ENCODE data around the gene ACTN4. TPM values are rescaled to one million over a fixed set of nuclear protein-coding genes. Genes with fewer than 3 reads are reported as not detected.
"Not testable (repeated sequence)": the region's sequence is repeated elsewhere in the genome, so short reads cannot be mapped to it uniquely, and the experiment has no call there.

Gene ACTN4
- total RNA-seq, 1 experiment from 2014 or later, result 506 TPM

DNA sequence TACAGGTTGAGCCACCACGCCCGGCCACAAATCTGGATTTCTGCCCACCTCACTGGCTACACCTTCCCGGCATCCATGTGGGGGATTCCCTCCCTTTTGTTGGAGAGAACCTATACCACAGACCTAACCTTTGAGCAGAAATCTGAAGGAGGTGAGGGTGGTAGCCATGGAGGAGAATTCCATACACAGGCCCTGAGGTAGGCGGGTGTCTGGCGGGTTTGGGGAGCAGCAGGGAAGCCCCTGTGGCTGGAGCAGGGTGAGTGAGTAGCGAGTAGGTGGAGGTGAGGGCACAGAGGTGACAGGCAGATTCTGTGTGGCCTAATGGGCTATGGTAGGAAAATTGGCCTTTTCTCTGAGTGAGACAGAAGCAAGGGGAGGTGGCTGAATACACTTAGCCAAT is 17.9 kb upstream of the ACTN4 start:
- H3K36me3 Mint-ChIP-seq, result peaks cover 71% of the 10 kb centered on the region
- H3K4me1 Mint-ChIP-seq, result peaks cover 16% of the 10 kb centered on the region
- no peak overlapping the region for H3K4me3 Mint-ChIP-seq
- POLR2A ChIA-PET, result no interaction called here
- CTCF ChIA-PET, result no interaction called here
- no peaks in the 10 kb centered on the region for H3K27me3 Mint-ChIP-seq (ENCODE audit: low read depth)
- TF ChIP-seq RORB (CRISPR knock-in tag; IDR thresholded peaks at IDR 0.05), result no peak
- no peak for DNase-seq (ENCODE audit: low spot score)
- ATAC-seq, result no peak
- no peaks in the 10 kb centered on the region for H3K9me3 Mint-ChIP-seq
- H3K27ac Mint-ChIP-seq, result no peak overlapping the region

DNA sequence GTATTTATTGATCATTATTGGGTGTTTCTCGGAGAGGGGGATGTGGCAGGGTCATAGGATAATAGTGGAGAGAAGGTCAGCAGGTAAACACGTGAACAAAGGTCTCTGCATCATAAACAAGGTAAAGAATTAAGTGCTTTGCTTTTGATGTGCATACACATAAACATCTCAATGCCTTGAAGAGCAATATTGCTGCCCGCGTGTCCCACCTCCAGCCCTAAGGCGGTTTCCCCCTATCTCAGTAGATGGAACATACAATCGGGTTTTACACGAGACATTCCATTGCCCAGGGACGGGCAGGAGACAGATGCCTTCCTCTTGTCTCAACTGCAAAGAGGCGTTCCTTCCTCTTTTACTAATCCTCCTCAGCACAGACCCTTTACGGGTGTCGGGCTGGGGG is 16.1 kb upstream of the ACTN4 start:
- Mint-ChIP-seq H3K36me3 (peaks cover 69% of the 10 kb centered on the region), H3K27ac (peak overlapping the region; percentile 57), H3K4me1 (peaks cover 23% of the 10 kb centered on the region)
- H3K4me3 Mint-ChIP-seq; DNase-seq (ENCODE audit: low spot score); ATAC-seq; CTCF ChIA-PET; H3K27me3 Mint-ChIP-seq (ENCODE audit: low read depth); POLR2A ChIA-PET; H3K9me3 Mint-ChIP-seq: not testable (repeated sequence)

DNA sequence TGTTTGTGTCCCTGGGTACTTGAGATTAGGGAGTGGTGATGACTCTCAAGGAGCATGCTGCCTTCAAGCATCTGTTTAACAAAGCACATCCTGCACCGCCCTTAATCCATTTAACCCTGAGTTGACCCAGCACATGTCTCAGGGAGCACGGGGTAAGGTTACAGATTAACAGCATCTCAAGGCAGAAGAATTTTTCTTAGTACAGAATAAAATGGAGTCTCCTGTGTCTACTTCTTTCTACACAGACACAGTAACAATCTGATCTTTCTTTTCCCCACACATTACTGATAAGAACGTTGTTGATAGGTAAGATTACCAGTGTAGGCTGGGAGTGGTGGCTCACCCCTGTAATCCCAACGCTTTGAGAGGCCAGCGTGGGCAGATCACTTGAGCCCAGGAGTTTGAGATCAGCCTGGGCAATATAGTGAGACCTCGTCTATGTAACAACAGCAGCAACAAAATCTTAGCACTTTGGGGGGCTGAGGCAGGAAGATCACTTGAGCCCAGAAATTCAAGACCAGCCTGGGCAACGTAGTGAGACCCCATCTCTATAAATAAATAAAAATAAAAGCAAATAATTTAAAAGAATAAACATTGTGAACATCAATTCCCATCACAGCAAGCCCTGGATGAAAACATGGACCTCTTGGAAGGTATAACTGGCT is 15.5 kb upstream of the ACTN4 start:
- DNase-seq (ENCODE audit: low spot score); POLR2A ChIA-PET; CTCF ChIA-PET; H3K27me3 Mint-ChIP-seq (ENCODE audit: low read depth); ATAC-seq; H3K9me3 Mint-ChIP-seq; H3K4me3 Mint-ChIP-seq: not testable (repeated sequence)
- TF ChIP-seq ZNF121 (CRISPR knock-in tag; IDR thresholded peaks at IDR 0.05), result peak; percentile 36; the same call in 1 of the 2 replicates
- peaks cover 29% of the 10 kb centered on the region for H3K4me1 Mint-ChIP-seq
- peak overlapping the region; percentile 57 for H3K27ac Mint-ChIP-seq
- H3K36me3 Mint-ChIP-seq, result peaks cover 65% of the 10 kb centered on the region

DNA sequence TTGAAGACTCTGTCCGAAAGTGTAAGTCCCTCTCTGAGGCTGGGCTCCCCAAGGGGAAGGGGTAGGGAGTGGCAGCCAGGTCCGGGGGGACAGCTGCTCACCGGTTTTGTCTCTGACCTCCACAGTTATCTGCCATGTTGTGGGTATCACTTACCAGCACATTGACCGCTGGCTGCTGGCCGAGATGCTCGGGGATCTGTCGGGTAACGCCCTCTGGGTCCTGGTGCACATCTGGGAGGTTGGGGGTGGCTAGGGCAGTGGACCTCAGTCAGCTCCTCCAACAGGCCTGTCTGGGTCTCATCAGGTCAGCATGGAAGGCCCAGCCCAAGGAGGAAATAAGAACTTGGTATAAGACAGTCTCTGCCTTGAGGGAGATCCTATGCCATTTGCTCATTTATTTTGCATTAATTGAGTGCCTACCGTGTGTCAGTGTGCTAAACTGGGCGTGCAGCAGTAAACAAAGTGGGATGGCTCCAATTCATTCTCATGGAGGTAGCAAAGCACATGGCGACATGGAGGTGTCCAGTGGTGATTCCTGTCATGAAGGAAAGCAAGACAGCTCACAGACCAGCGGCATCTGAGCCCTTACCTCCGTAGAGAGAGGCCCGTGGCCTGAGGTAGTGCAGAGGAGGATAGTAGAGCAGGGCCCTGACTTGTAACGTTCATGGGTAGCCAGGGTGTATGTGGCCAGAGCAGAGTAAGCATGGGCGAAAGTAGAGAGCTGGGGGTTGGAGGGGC is 14.8 kb upstream of the ACTN4 start:
- peak overlapping the region; percentile 29; the same call in 1 of the 2 replicates for H3K27ac Mint-ChIP-seq
- ChIA-PET CTCF (interaction anchor here (5.0 kb wide), 1 partner anchor 230 kb away, joined by 74 read pairs; the partner anchor contains the start of gene FAM98C), POLR2A (no interaction called here)
- DNase-seq (ENCODE audit: low spot score) (no peak), ATAC-seq (no peak)
- no peaks in the 10 kb centered on the region for H3K9me3 Mint-ChIP-seq
- no peaks in the 10 kb centered on the region for H3K27me3 Mint-ChIP-seq (ENCODE audit: low read depth)
- H3K4me1 Mint-ChIP-seq, result peaks cover 34% of the 10 kb centered on the region
- peaks cover 62% of the 10 kb centered on the region for H3K36me3 Mint-ChIP-seq
- no peak overlapping the region for H3K4me3 Mint-ChIP-seq
- no peak for TF ChIP-seq JUN (CRISPR knock-in tag; IDR thresholded peaks at IDR 0.05)
- TF ChIP-seq SMAD4 (CRISPR knock-in tag; IDR thresholded peaks at IDR 0.05), result no peak
- no peak for TF ChIP-seq TCF7 (CRISPR knock-in tag; IDR thresholded peaks at IDR 0.05; ENCODE audit: low read depth)
- TF ChIP-seq CBFB (CRISPR knock-in tag; IDR thresholded peaks at IDR 0.05; ENCODE audit: low read depth), result no peak
- TF ChIP-seq, protein P1, sequence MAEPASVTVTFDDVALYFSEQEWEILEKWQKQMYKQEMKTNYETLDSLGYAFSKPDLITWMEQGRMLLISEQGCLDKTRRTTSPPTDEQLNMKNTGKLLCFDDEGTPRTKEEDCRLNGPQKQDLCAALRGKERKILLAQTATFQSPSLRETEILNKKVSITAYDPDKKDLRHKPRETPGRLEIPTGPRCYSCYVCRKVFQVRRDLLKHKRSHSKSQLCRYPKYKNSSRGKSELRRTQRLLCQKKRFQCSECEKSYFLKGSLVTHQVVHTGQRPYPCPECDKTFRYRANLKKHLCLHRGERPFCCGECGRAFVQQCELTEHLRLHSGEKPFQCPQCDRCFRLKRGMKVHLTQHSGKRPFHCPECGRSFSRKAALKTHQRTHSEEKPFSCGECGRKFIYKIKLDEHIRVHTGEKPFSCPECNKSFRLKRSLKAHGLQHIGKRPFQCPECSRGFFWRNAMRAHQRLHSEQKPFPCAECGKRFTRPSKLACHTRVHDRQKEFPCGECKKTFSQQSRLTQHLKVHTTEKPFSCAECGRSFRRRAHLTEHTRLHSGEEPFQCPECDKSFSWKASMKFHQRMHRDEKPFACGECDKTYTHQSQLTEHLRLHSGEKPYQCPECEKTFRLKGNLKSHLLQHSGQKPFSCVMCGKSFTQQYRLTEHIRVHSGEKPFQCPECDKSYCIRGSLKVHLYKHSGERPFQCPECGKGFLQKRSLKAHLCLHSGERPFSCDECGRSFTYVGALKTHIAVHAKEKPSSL (CRISPR knock-in tag; conservative IDR thresholded peaks at IDR 0.05), result no peak
- no peak for TF ChIP-seq ESRRA (CRISPR knock-in tag; IDR thresholded peaks at IDR 0.05; ENCODE audit: borderline replicate concordance)
- TF ChIP-seq, protein P2, sequence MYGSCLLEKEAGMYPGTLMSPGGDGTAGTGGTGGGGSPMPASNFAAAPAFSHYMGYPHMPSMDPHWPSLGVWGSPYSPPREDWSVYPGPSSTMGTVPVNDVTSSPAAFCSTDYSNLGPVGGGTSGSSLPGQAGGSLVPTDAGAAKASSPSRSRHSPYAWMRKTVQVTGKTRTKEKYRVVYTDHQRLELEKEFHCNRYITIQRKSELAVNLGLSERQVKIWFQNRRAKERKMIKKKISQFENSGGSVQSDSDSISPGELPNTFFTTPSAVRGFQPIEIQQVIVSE (CRISPR knock-in tag; IDR thresholded peaks at IDR 0.05; ENCODE audit: borderline replicate concordance), result no peak
- no peak for TF ChIP-seq HMGA2 (CRISPR knock-in tag; IDR thresholded peaks at IDR 0.05)
- no peak for TF ChIP-seq PRRX2 (CRISPR knock-in tag; IDR thresholded peaks at IDR 0.05)
- TF ChIP-seq, protein P3, sequence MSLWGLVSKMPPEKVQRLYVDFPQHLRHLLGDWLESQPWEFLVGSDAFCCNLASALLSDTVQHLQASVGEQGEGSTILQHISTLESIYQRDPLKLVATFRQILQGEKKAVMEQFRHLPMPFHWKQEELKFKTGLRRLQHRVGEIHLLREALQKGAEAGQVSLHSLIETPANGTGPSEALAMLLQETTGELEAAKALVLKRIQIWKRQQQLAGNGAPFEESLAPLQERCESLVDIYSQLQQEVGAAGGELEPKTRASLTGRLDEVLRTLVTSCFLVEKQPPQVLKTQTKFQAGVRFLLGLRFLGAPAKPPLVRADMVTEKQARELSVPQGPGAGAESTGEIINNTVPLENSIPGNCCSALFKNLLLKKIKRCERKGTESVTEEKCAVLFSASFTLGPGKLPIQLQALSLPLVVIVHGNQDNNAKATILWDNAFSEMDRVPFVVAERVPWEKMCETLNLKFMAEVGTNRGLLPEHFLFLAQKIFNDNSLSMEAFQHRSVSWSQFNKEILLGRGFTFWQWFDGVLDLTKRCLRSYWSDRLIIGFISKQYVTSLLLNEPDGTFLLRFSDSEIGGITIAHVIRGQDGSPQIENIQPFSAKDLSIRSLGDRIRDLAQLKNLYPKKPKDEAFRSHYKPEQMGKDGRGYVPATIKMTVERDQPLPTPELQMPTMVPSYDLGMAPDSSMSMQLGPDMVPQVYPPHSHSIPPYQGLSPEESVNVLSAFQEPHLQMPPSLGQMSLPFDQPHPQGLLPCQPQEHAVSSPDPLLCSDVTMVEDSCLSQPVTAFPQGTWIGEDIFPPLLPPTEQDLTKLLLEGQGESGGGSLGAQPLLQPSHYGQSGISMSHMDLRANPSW (CRISPR knock-in tag; conservative IDR thresholded peaks at IDR 0.05; ENCODE audit: low read depth), result no peak
- TF ChIP-seq, protein P4, sequence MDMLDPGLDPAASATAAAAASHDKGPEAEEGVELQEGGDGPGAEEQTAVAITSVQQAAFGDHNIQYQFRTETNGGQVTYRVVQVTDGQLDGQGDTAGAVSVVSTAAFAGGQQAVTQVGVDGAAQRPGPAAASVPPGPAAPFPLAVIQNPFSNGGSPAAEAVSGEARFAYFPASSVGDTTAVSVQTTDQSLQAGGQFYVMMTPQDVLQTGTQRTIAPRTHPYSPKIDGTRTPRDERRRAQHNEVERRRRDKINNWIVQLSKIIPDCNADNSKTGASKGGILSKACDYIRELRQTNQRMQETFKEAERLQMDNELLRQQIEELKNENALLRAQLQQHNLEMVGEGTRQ (CRISPR knock-in tag; IDR thresholded peaks at IDR 0.05), result no peak
- TF ChIP-seq, protein P5, sequence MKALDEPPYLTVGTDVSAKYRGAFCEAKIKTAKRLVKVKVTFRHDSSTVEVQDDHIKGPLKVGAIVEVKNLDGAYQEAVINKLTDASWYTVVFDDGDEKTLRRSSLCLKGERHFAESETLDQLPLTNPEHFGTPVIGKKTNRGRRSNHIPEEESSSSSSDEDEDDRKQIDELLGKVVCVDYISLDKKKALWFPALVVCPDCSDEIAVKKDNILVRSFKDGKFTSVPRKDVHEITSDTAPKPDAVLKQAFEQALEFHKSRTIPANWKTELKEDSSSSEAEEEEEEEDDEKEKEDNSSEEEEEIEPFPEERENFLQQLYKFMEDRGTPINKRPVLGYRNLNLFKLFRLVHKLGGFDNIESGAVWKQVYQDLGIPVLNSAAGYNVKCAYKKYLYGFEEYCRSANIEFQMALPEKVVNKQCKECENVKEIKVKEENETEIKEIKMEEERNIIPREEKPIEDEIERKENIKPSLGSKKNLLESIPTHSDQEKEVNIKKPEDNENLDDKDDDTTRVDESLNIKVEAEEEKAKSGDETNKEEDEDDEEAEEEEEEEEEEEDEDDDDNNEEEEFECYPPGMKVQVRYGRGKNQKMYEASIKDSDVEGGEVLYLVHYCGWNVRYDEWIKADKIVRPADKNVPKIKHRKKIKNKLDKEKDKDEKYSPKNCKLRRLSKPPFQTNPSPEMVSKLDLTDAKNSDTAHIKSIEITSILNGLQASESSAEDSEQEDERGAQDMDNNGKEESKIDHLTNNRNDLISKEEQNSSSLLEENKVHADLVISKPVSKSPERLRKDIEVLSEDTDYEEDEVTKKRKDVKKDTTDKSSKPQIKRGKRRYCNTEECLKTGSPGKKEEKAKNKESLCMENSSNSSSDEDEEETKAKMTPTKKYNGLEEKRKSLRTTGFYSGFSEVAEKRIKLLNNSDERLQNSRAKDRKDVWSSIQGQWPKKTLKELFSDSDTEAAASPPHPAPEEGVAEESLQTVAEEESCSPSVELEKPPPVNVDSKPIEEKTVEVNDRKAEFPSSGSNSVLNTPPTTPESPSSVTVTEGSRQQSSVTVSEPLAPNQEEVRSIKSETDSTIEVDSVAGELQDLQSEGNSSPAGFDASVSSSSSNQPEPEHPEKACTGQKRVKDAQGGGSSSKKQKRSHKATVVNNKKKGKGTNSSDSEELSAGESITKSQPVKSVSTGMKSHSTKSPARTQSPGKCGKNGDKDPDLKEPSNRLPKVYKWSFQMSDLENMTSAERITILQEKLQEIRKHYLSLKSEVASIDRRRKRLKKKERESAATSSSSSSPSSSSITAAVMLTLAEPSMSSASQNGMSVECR (CRISPR knock-in tag; IDR thresholded peaks at IDR 0.05; ENCODE audit: borderline replicate concordance), result no peak
- no peak for TF ChIP-seq ELF4 (CRISPR knock-in tag; IDR thresholded peaks at IDR 0.05; ENCODE audit: low read depth)
